UCSD-AML1 (cell line): ENCODE results near the gene IGFLR1.
"Not testable (repeated sequence)": the region's sequence is repeated elsewhere in the genome, so short reads cannot be mapped to it uniquely, and the experiment has no call there.

ENCODE experiments used
- DNase-seq: peaks from one replicate; lab custom pipeline; 2025; ENCODE audit not compliant: unreplicated experiment; lab: John Stamatoyannopoulos, UW

Gene IGFLR1

DNA sequence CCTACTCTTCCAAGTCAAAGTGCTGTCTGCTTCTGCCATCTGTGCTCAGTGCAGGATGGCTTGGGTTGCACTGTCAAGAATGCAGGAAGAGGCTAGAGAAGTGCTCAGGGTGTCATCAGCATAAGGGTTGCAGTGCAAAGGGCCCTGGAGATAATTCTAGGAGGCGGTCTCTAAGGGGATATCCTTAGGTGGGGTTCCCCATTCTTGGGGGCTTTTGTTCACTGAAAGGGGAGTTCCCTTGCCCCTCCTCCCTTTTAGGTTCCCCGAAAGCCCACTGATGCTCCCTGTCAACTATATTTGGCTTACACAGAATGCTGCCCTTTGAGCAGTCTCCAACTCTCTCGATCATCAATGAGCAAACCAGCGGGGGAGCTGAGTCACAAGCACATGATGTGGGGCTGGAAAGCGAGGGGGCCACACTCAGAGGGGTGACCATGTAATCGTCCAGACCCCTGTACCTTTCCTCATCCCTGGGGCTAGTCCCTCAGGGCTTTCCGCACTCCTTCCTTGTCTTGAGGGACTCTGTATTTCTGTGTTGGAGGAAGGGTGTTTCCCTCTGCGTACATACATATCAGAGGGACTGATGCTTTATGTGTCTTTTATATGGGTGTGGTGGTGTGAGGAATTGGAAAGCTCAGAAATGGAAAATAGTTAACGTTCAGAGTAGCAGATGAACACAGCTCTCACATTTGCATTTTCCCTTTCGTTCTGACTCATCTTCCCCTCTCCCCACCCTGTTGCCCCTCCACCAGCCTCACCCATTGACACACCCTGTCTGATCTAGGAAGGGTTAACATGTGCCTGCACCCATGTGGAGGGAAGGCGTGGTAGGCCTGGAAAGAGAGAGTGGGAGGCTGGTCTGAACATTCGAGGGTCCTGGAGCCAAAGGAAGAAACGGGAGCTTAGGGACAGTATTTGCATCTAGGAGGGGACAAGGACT lies 31.2 kb downstream of the IGFLR1 start:
- no peak for DNase-seq

GRCh38 chr19:35708391-35708790 lies 33.9 kb downstream of the IGFLR1 start:
- DNase-seq: no peak

- DNase-seq: peak; percentile 56
Measured at GRCh38 chr19:35704218-35704617, 38.0 kb downstream of the IGFLR1 start, which contains the start of gene ZBTB32. TSS of gene ZBTB32 (plus strand) at chr19:35704558. CDS start at chr19:35714627, 10,069 bp downstream.

DNA sequence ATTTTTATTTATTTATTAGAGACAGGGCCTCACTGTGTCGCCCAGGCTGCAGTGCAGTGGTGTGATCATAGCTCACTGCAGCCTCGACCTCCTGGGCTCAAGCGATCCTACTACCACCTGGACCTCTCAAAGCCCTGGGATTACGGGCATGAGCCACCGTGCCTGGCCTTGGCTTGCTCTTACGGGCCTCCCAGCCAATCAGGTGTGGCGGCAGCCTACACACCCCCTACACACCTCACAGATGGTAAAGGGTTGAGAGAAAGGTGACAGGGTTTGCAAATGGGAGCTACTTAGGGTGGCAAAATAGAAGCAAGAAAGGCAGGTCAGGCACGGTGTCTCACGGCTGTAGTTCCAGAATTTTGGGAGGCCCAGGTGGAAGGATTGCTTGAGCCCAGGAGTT lies 38.9 kb downstream of the IGFLR1 start:
- DNase-seq: no peak

- peak; percentile 90 for DNase-seq
Measured at GRCh38 chr19:35702223-35703012, 39.8 kb downstream of the IGFLR1 start.

- no peak for DNase-seq
Measured at GRCh38 chr19:35696835-35697234, 45.4 kb downstream of the IGFLR1 start.

DNA sequence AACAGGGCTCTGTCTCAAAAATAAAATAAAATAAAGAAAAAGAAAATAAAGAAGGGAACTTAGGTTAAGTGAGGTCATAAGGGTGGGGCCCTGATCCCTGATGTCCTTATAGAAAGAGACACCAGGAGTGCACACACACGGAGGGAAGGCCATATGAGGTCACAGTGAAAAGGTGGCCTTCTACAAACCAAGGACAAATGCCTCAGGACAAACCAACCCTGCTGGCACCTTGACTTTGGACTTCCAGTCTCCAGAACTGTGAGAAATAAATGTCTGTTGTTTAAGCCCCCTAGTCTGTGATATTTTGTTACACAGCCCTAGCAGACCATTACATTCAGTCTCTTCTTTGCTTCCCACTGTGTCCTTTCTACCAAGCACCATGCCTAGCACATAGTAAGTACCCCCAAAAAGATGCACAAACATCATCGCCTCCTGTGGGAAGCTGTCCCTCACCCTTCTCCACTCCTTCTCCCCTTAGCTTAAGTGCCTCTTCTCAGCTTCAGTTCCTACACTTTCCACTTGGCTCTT lies 46.3 kb downstream of the IGFLR1 start:
- no peak for DNase-seq

DNA sequence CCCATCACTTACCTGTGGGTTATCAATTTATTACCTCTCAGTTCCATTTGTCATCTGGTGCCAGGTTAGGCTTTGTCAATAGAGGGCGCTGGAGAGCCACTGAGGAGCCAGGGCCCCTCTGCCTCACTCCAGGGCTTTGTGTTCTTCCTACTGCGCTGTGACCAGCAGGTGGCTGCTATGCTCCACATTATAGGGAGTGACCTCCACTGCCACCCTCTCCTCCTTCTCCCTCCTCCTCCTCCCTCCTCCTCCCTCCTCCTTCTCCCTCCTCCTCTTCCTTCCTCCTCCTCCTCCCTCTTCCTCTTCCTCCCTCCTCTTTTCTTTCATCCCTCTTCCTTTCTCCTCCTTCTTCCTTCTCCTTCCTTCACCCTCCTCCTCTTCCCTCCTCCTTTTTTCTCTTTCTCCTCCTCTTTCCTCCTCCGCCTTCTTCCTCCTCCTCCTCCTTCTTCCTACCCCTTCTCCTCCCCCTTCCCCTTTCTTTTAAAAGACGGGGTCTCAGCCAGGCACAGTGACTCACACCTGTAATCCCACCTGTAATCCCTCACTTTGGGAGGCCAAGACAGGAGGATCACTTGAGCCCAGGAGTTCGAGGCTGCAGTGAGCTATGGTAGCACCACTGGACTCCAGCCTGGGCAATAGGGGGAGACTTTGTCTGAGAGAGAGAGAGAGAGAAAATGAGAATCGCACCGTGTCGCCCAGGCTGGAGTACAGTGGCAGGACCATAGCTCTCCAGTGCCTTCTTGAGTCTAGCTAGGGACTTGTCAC lies 48.2 kb downstream of the IGFLR1 start:
- DNase-seq: peak; percentile 85

- DNase-seq: no peak
Measured at GRCh38 chr19:35693422-35693821, 48.8 kb downstream of the IGFLR1 start.

DNA sequence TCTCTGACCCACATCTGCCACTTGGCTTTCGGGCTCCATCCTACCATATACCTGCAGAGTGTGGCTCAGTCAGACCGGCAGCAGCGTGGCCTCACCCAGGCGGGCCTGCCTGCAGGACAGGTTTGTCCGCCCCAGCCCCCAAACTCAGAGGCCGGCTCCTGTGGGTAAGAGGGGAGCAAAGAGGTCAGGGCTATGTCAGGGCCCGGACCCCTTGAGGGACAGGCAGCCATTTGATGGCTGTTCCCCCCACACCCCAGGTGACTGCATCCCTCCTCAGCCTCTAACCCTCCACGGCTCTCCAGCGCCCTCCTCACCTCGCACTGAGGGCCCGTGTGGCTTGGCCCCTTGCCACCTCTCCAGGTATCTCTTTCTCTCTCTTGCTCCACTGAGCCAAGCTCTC lies 50.2 kb downstream of the IGFLR1 start:
- no peak for DNase-seq

- not testable (repeated sequence) for DNase-seq
Measured at GRCh38 chr19:35691106-35691505, 51.1 kb downstream of the IGFLR1 start.

GRCh38 chr19:35689836-35690235 lies 52.4 kb downstream of the IGFLR1 start:
- no peak for DNase-seq
